ENCODE measurements around the gene PSMB3. TPM values are rescaled to one million over a fixed set of nuclear protein-coding genes. Genes with fewer than 3 reads are reported as not detected.
A peak's percentile ranks its signal among the peaks of the same experiment; 100 is the strongest.

Gene PSMB3
- polyA plus RNA-seq, 3 donors = 315 to 689 (median 625) TPM

GRCh38 chr17:38712593-38712992, 39.9 kb upstream of the PSMB3 start:
- 100% methylated on average over 1 of the region's 10 CpGs for WGBS (ENCODE audit: insufficient coverage)
- Histone ChIP-seq H4K20me1 (ENCODE audit: insufficient read depth, low read length) (peaks cover 9% of the 10 kb centered on the region), H3K9me3 (replicated peaks in 1 of 2; ENCODE audit: control insufficient read depth in 1 of 2, insufficient read depth in 1 of 2, low read length in 2 of 2) (no peaks in the 10 kb centered on the region), H3K27ac (ENCODE audit: low read depth in 1 of 2, low read length in 2 of 2) (no peak overlapping the region), H3K4me3 (replicated peaks in 1 of 3; ENCODE audit: low read depth in 2 of 3, low read length in 3 of 3) (no peak overlapping the region), H3K36me3 (replicated peaks in 1 of 2; ENCODE audit: control insufficient read depth in 1 of 2, insufficient read depth in 2 of 2, low read length in 2 of 2) (peaks cover 48 to 78% of the 10 kb centered on the region in 2 donors), H3K9ac (ENCODE audit: insufficient read depth, low read length, poor library complexity, severe bottlenecking) (no peak overlapping the region), H3K79me2 (ENCODE audit: insufficient read depth, low read length) (peaks cover 3% of the 10 kb centered on the region), H3K4me1 (ENCODE audit: control insufficient read depth in 1 of 2, insufficient read depth in 2 of 2, low read length in 2 of 2) (no peaks in the 10 kb centered on the region), H3K27me3 (ENCODE audit: control insufficient read depth in 2 of 2, insufficient read depth in 2 of 2, low read length in 2 of 2) (no peaks in the 10 kb centered on the region), H3K4me2 (replicated peaks; ENCODE audit: extremely low read depth, low read length, poor library complexity, severe bottlenecking) (no peak overlapping the region), H2AFZ (ENCODE audit: insufficient read depth, low read depth, low read length, poor library complexity, severe bottlenecking) (no peak overlapping the region)
- H3K4me1 Mint-ChIP-seq = peaks cover 21% of the 10 kb centered on the region
- TF ChIP-seq CTCF (IDR thresholded peaks at IDR 0.05) = no peak
- H3K36me3 Mint-ChIP-seq = peaks cover 61 to 66% of the 10 kb centered on the region in 2 donors
- no peak for DNase-seq
- H3K27ac Mint-ChIP-seq = peak overlapping the region in 1 of 7 donors; percentile 37
- H3K4me3 Mint-ChIP-seq = no peak overlapping the region
- intact Hi-C loops (cut with micrococcal nuclease) = no loop called here
- no peaks in the 10 kb centered on the region for H3K9me3 Mint-ChIP-seq
- peaks cover 0 to 12% (median 0%) of the 10 kb centered on the region in 3 donors for H3K27me3 Mint-ChIP-seq (ENCODE audit: low read depth in 3 of 3)

GRCh38 chr17:38713456-38714075, 39.0 kb upstream of the PSMB3 start:
- intact Hi-C loops (cut with micrococcal nuclease) = no loop called here
- Histone ChIP-seq H3K4me1 (ENCODE audit: control insufficient read depth in 1 of 2, insufficient read depth in 2 of 2, low read length in 2 of 2) (no peaks in the 10 kb centered on the region), H3K4me2 (replicated peaks; ENCODE audit: extremely low read depth, low read length, poor library complexity, severe bottlenecking) (no peak overlapping the region), H3K4me3 (replicated peaks in 1 of 3; ENCODE audit: low read depth in 2 of 3, low read length in 3 of 3) (no peak overlapping the region), H3K27ac (ENCODE audit: low read depth in 1 of 2, low read length in 2 of 2) (no peak overlapping the region), H2AFZ (ENCODE audit: insufficient read depth, low read depth, low read length, poor library complexity, severe bottlenecking) (no peak overlapping the region), H3K9ac (ENCODE audit: insufficient read depth, low read length, poor library complexity, severe bottlenecking) (no peak overlapping the region), H3K9me3 (replicated peaks in 1 of 2; ENCODE audit: control insufficient read depth in 1 of 2, insufficient read depth in 1 of 2, low read length in 2 of 2) (no peaks in the 10 kb centered on the region), H3K79me2 (ENCODE audit: insufficient read depth, low read length) (no peaks in the 10 kb centered on the region), H3K36me3 (replicated peaks in 1 of 2; ENCODE audit: control insufficient read depth in 1 of 2, insufficient read depth in 2 of 2, low read length in 2 of 2) (peaks cover 51 to 77% of the 10 kb centered on the region in 2 donors), H4K20me1 (ENCODE audit: insufficient read depth, low read length) (peaks cover 5% of the 10 kb centered on the region), H3K27me3 (ENCODE audit: control insufficient read depth in 2 of 2, insufficient read depth in 2 of 2, low read length in 2 of 2) (no peaks in the 10 kb centered on the region)
- Mint-ChIP-seq H3K4me1 (peaks cover 17% of the 10 kb centered on the region), H3K27ac (peak overlapping the region in 1 of 7 donors; percentile 42), H3K9me3 (peaks cover 0 to 4% (median 0%) of the 10 kb centered on the region in 7 donors), H3K27me3 (ENCODE audit: low read depth in 3 of 3) (peaks cover 0 to 13% (median 0%) of the 10 kb centered on the region in 3 donors), H3K36me3 (peaks cover 67 to 68% of the 10 kb centered on the region in 2 donors), H3K4me3 (no peak overlapping the region)
- no peak for TF ChIP-seq CTCF (IDR thresholded peaks at IDR 0.05)
- WGBS (ENCODE audit: insufficient coverage) = 84% methylated on average over 5 of the region's 11 CpGs
- no peak for DNase-seq

All from CD14-positive monocyte (primary cell).